Pancreas (tissue), 10 donors: ENCODE data around the gene MLPH. TPM values are rescaled to one million over a fixed set of nuclear protein-coding genes. Genes with fewer than 3 reads are reported as not detected.

Experiments used
- ATAC-seq, 4 donors: fragments of 200-7000 bp; cut with Tn5 transposase; one replicate each; pipeline versions ENCODE4 v1.8.0 to v1.9.1; 2020; ENCODE audit warnings: mild to moderate bottlenecking in 4 of 4, moderate library complexity in 4 of 4
- DNase-seq, 6 donors: peaks; one replicate each; pipeline ENCODE4 v3.0.0-alpha.2; 2020
- FAIRE-seq: peaks from 2 replicates; lab custom pipeline; 2012; peaks lifted over from hg19 to GRCh38; lab: Jason Lieb, UNC
- H3K27ac ChIP-seq, 4 donors: fragments of 200-600 bp; sonication (generic); 1 replicate in 3 of 4; 2 replicates in 1 of 4; pipeline versions ENCODE4 v1.5.0 to v1.8.0; 2020
- H3K27me3 ChIP-seq, 4 donors: fragments of 200-600 bp; one replicate each; pipeline ENCODE4 v1.8.0; 2021
- H3K36me3 ChIP-seq, 3 donors: fragments of 200-600 bp; sonication (generic) in 1 of 3; one replicate each; pipeline versions ENCODE4 v1.5.0 to v1.8.0; 2020 to 2021
- H3K4me1 ChIP-seq, 3 donors: fragments of 200-600 bp; one replicate each; pipeline ENCODE4 v1.8.0; 2021
- H3K4me3 ChIP-seq, 4 donors: fragments of 200-600 bp; sonication (generic) in 2 of 4; one replicate each; pipeline versions ENCODE4 v1.5.0 to v1.8.0; 2020 to 2021
- H3K9me3 ChIP-seq, 4 donors: fragments of 200-600 bp; one replicate each; pipeline ENCODE4 v1.8.0; 2021
- WGBS, 2 donors: extraction: QIAGEN DNeasy Blood & Tissue Kit; methylation state at CpG; one replicate each; pipeline ENCODE4 v1.1.7; 2013; 5-methylcytosine and 5-hydroxymethylcytosine counted together
- intact Hi-C, 3 donors: fragments of 100-400 bp; cut with DNase I; formaldehyde crosslinking; loops; one replicate each; pipeline versions ENCODE4 v1.11.1 to v1.14.2; 2022
- polyA plus RNA-seq, 2 donors: library from polyadenylated mRNA; stranded (reverse); fragments of 200-250 nt; gene quantifications; one replicate each; pipeline ENCODE4 v1.2.3, GENCODE V29; 2013
- total RNA-seq, 6 donors: library from RNA; stranded (reverse); fragmentation: NEBNext Ultra II Directional in 4 of 6; extraction: Animal tissue kit (Norgen Biotek cat#: 25700) in 4 of 6; gene quantifications; one replicate each; pipeline versions ENCODE4 v1.2.1 to v1.2.4, GENCODE V29; 2021 to 2023
- TF ChIP-seq, protein P1 (sequence below), 4 donors: fragments of 200-600 bp; sonication (generic) in 3 of 4; IDR thresholded peaks; one replicate each; pipeline versions ENCODE4 v1.5.0 to v1.8.0; 2021; ENCODE audit warnings: antibody characterized with exemption in 4 of 4
- donor health status: healthy with polysubstance abuse.
- donor health status: DM: no; HTN: no; CAD: no; lungs with moderate emphysema.
- donor health status: DM: no; HTN: no; CAD: no.
- donor health status: control.
- donor health status: control.
- donor health status: Bipolar disorder and iron deficiency.
- donor health status: DM: yes; HTN: yes; CAD: no.
- donor health status: DM: no; HTN: no; CAD: no.
- donor health status: DM: no; HTN: no; CAD: no.
- donor health status: DM: yes; HTN: yes; CAD: no.

The MLPH gene
- total and polyA plus RNA-seq, 8 donors: 6.2 to 45.2 (median 19.3) TPM

DNA sequence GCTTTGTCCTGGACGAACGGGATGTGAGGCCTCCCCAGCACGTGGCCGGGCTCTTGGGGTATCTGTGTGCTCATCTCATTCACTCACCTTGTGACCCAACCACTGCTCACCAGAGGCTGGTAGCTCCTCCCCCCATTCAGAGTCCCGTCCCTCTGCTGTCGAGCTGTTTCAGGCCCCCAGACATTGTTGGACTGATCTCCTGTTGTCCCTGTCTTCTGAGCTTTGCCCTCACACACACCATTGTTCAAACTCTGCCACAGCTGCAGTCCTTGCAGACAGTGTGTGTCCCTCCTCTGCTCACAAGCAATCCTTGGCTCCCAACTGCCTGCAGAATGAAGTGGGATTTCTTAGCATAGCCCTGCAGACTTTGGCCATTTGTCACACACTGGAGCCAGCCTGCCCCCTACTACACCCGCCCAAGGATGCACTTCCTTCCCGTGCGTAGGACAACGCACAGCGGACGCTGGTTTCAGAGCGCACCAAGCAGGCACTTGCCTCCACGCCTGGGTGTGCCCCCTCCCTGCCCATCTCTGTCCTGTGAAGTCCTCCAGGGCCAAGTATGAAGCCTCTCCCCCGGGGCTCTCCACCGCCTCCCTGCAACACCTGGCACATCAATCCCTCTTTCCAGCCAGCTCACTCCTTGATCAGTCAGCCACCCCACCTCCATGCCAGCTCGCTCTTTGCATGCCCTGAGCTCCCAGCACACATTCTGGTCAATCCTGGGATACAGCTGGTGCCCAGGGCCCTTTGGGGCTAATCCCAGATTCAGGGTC lies 62.8 kb downstream of the MLPH start:
- whole genome bisulfite sequencing, 2 donors: 78 to 85% methylated on average over 17 of the region's 17 CpGs
- Histone ChIP-seq H3K36me3 (no peaks in the 10 kb centered on the region), H3K27ac (no peak overlapping the region), H3K4me1 (no peaks in the 10 kb centered on the region), H3K4me3 (no peak overlapping the region), H3K9me3 (no peaks in the 10 kb centered on the region), H3K27me3 (no peaks in the 10 kb centered on the region)
- TF ChIP-seq, protein P1, sequence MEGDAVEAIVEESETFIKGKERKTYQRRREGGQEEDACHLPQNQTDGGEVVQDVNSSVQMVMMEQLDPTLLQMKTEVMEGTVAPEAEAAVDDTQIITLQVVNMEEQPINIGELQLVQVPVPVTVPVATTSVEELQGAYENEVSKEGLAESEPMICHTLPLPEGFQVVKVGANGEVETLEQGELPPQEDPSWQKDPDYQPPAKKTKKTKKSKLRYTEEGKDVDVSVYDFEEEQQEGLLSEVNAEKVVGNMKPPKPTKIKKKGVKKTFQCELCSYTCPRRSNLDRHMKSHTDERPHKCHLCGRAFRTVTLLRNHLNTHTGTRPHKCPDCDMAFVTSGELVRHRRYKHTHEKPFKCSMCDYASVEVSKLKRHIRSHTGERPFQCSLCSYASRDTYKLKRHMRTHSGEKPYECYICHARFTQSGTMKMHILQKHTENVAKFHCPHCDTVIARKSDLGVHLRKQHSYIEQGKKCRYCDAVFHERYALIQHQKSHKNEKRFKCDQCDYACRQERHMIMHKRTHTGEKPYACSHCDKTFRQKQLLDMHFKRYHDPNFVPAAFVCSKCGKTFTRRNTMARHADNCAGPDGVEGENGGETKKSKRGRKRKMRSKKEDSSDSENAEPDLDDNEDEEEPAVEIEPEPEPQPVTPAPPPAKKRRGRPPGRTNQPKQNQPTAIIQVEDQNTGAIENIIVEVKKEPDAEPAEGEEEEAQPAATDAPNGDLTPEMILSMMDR (IDR thresholded peaks at IDR 0.05): no peak
- no peak for FAIRE-seq
- ATAC-seq: no peak
- peak in 1 of 6 donors; percentile 35 for DNase-seq
- intact Hi-C loops: no loop called here

- Histone ChIP-seq H3K27ac (no peak overlapping the region), H3K9me3 (peaks cover 0 to 4% (median 0%) of the 10 kb centered on the region in 4 donors), H3K27me3 (no peaks in the 10 kb centered on the region), H3K36me3 (no peaks in the 10 kb centered on the region), H3K4me3 (no peak overlapping the region), H3K4me1 (no peaks in the 10 kb centered on the region)
- ATAC-seq: no peak
- 86 to 92% methylated on average over 16 of the region's 16 CpGs for WGBS, 2 donors
- intact Hi-C loops: no loop called here
- no peak for FAIRE-seq
- DNase-seq: peak in 1 of 6 donors; percentile 31
- TF ChIP-seq, protein P1 (IDR thresholded peaks at IDR 0.05): no peak
Observed at GRCh38 chr2:237551071-237551574, 64.1 kb downstream of the MLPH start.

DNA sequence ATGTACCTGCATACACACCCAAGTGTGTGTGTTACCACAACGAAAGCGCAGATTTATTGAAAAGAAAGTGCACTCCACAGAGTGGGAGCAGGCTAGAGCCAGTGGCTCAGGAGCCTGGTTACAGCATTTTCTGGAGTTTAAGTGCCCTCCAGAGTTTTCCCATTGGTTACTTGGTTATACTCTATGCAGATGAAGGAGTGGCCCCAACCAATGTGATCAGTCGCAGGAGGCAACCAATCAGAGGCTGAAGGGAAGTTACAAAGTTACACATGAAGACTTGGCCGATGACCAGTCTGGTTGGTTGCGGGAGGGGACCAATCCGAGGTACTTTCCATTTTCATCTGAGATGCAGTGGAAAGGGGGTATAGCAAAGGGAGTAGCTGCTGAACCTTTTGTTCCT lies 65.9 kb downstream of the MLPH start:
- no peak for DNase-seq
- no peak for ATAC-seq
- Histone ChIP-seq H3K9me3 (peaks cover 0 to 4% (median 0%) of the 10 kb centered on the region in 4 donors), H3K36me3 (no peaks in the 10 kb centered on the region), H3K27me3 (no peaks in the 10 kb centered on the region), H3K4me3 (no peak overlapping the region), H3K4me1 (no peaks in the 10 kb centered on the region), H3K27ac (no peak overlapping the region)
- TF ChIP-seq, protein P1 (IDR thresholded peaks at IDR 0.05): no peak
- intact Hi-C loops: no loop called here
- WGBS, 2 donors: 90 to 95% methylated on average over 6 of the region's 6 CpGs
- no peak for FAIRE-seq

DNA sequence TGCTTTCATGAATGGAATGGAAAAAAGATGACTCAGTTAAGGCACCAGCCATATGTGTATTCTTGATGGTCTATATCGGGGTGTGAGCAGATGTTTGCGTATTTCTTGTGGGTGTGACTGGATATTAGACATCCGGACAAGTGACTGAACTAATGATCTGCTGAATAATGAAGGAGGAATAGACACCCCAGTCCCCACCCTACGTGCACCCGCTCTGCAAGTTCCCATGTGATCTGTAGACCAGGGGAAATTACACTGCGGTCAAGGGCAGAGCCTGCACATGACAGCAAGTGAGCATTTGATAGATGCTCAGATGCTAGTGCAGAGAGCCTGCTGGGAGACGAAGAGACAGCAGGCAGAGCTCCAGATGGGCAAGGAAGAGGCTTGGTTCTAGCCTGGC lies 66.9 kb downstream of the MLPH start:
- DNase-seq (no peak), FAIRE-seq (no peak), ATAC-seq (no peak)
- H3K27me3 ChIP-seq: no peaks in the 10 kb centered on the region
- no peak overlapping the region for H3K4me3 ChIP-seq
- no peaks in the 10 kb centered on the region for H3K36me3 ChIP-seq
- intact Hi-C loops: no loop called here
- no peaks in the 10 kb centered on the region for H3K4me1 ChIP-seq
- TF ChIP-seq, protein P1 (IDR thresholded peaks at IDR 0.05): no peak
- H3K9me3 ChIP-seq: peaks cover 0 to 4% (median 0%) of the 10 kb centered on the region in 4 donors
- H3K27ac ChIP-seq: no peak overlapping the region
- 87 to 92% methylated on average over 7 of the region's 7 CpGs for WGBS, 2 donors

DNA sequence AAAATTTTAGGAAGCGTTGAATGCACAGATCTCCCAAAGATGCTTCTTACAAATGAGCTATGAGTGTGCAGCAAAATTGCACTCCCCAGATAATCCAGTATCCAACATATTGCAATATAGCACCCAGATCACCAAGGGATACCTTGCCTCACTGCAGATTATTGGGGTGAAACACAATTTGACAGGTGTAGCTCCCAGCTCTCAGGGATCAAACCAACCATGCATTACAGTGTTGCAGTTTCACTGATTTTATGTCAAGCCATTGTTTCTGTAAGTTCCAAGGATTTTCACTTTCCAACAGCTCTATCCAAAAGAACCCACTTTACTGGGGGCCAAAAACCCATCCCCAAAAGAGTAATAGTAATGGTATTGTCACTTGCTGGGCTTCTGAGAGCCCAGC lies 68.5 kb downstream of the MLPH start:
- no peaks in the 10 kb centered on the region for H3K27me3 ChIP-seq
- peaks cover 0 to 4% (median 0%) of the 10 kb centered on the region in 4 donors for H3K9me3 ChIP-seq
- ATAC-seq: no peak
- no peak overlapping the region for H3K27ac ChIP-seq
- no peaks in the 10 kb centered on the region for H3K36me3 ChIP-seq
- intact Hi-C loops: no loop called here
- FAIRE-seq: no peak
- WGBS, 2 donors: 91 to 97% methylated on average over 1 of the region's 1 CpG
- H3K4me1 ChIP-seq: no peaks in the 10 kb centered on the region
- TF ChIP-seq, protein P1 (IDR thresholded peaks at IDR 0.05): no peak
- DNase-seq: no peak
- H3K4me3 ChIP-seq: no peak overlapping the region
